Measurements from ENCODE around the gene DDAH1.
A peak's percentile ranks its signal among the peaks of the same experiment; 100 is the strongest.

Gene DDAH1

GRCh38 chr1:85447006-85447943 is 17.7 kb downstream of the DDAH1 start:
- DNase-seq: no peak
- intact Hi-C loops (cut with DNase I): no loop called here

DNA sequence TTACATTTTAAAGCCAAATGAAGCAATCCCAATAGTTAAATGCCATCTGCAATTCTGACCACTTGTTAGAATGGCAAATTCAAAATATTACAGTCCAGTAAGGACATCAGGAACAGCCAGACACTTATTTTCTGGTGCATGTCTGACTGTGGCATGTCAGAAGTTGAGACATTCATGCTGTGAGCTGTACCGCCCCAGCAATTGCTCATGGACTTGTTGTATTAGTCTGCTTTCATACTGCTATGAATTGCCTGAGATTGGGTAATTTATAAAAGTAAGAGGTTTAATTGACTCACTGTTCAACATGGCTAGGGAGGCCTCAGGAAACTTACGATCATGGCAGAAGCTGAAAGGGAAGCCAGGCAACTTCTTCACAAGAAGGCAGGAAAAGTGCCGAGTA is 19.1 kb downstream of the DDAH1 start:
- no peak for DNase-seq
- intact Hi-C loops (cut with DNase I): no loop called here

DNA sequence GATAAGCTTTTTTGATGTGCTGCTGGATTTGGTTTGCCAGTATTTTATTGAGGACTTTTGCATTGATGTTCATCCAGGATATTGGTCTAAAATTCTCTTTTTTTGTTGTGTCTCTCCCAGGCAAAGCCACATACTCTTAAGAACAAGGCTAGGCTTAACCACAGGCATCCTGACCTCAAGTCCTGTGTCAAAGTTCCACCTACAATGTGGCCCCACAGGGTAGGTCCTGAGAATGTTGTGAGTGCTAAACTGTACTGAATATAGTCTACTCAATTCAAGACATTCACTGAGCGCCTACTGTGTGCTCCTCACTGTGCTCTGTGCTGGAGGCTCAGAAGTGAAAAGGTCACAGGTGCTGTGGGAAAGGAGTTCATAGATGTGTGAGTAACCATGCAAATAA is 20.6 kb downstream of the DDAH1 start:
- intact Hi-C loops (cut with DNase I): no loop called here

DNA sequence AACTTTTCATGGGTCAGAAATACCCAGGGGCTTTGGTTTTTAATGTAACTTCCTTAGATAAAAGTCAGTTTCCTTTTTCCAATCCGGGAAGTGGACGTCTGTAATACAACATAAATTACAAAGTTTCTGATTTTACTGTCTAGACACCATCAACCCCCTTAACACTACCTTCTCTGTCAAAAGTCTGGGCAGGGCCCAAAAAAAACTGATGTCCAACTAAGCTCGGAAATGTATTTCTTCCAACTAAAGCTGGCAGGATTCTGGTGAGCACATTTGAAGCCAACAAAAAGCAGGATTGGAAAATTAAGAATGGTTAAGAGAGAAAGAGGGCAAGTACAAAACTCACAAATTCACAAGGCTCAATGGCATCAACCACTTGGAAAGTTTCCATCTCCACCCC is 24.3 kb downstream of the DDAH1 start:
- DNase-seq: no peak
- intact Hi-C loops (cut with DNase I): no loop called here

More for the DNA sequence above, 20.6 kb downstream of the DDAH1 start:
- no peak for DNase-seq

- intact Hi-C loops (cut with DNase I): no loop called here
- no peak for DNase-seq
These were observed 26.6 kb downstream of the DDAH1 start for GRCh38 chr1:85438353-85438752.

GRCh38 chr1:85437139-85437538 is 27.8 kb downstream of the DDAH1 start:
- DNase-seq: no peak
- intact Hi-C loops (cut with DNase I): no loop called here

DNA sequence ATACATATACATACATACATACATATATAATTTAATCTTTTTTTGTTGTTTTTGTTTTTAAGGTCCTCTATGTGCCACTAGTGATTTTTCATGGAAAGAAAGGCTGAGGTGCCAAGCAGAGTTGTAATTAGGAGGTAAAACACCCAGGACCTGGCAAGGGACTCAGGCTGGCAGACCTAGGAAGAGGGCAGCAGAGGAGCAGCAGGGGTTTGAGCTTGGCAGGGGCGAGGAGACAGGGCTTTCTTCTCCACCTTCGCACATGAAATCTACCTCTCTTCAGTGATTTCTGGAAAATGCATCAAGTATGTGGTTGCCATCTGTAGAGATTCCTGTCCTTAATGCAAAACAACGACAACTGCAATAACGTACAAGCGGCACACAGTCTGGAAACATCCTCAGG is 31.9 kb downstream of the DDAH1 start:
- DNase-seq: no peak
- intact Hi-C loops (cut with DNase I): no loop called here

- no peak for DNase-seq
- intact Hi-C loops (cut with DNase I): no loop called here
These were observed 36.4 kb downstream of the DDAH1 start for GRCh38 chr1:85428471-85429089.

DNA sequence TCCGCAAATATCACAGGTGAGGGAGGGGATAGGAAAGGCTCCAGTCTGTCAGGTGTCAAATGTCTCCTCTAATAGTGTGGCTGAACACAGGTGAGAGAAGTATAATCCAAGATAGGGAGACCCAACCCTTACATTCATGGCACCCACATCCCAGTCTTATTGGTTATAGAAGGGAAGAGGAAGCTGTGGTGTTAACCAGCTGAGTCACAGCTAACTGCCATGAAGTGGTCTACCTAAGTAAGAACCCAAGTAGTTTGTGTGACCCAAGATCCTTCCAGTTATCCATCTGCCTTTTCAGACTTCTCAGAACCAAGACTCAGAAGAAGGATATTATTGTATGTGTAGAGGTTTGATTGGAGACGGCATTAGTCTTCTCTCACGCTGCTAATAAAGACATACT is 37.1 kb downstream of the DDAH1 start:
- intact Hi-C loops (cut with DNase I): no loop called here
- no peak for DNase-seq

- no peak for DNase-seq
- intact Hi-C loops (cut with DNase I): no loop called here
These were observed 37.6 kb downstream of the DDAH1 start for GRCh38 chr1:85427331-85427730.

GRCh38 chr1:85421179-85421578 is 43.8 kb downstream of the DDAH1 start:
- DNase-seq: no peak
- intact Hi-C loops (cut with DNase I): no loop called here

DNA sequence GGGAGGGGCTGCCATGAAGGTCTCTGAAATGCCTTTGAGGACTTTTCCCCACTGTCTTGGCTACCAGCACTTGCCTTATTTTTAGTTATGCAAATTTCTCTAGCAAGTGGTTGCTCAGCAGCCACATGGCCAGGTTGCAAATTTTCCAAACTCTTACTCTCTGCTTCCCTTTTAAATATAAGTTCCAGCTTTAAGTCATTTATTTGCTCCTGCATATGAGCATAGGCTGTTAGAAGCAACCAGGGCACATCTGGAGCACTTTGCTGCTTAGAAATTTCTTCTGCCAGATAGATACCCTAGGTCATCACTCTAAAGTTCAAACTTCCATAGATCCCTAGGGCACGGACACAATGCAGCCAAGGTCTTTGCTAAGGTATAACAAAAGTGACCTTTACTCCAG is 44.8 kb downstream of the DDAH1 start:
- DNase-seq: no peak
- intact Hi-C loops (cut with DNase I): no loop called here

- intact Hi-C loops (cut with DNase I): no loop called here
These were observed 47.1 kb downstream of the DDAH1 start for GRCh38 chr1:85417876-85418275.

GRCh38 chr1:85417017-85417416 is 47.9 kb downstream of the DDAH1 start:
- intact Hi-C loops (cut with DNase I): no loop called here
- peak in 2 of 10 donors; percentile 64 to 78 for DNase-seq

More at GRCh38 chr1:85417876-85418275, 47.1 kb downstream of the DDAH1 start:
- DNase-seq: no peak

DNA sequence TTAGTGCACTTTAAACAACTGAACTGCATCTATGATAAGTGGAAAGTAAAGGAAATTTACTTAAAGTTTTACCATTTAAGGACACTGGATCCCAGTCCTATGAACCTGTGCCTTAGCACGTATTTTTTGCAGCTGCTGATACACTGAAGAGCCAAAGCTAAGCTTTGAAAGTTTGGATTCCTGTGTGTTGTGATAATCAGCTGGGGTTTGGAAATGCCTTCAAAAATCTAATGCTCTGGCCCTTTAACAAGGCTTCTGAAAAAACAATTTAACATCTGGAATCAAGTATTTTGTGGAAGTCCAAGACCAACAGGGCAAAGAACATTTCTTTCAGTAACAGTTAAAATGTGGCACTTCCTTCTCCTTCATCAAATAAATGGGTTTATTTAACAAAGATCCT is 51.8 kb downstream of the DDAH1 start:
- intact Hi-C loops (cut with DNase I): no loop called here
- no peak for DNase-seq

DNA sequence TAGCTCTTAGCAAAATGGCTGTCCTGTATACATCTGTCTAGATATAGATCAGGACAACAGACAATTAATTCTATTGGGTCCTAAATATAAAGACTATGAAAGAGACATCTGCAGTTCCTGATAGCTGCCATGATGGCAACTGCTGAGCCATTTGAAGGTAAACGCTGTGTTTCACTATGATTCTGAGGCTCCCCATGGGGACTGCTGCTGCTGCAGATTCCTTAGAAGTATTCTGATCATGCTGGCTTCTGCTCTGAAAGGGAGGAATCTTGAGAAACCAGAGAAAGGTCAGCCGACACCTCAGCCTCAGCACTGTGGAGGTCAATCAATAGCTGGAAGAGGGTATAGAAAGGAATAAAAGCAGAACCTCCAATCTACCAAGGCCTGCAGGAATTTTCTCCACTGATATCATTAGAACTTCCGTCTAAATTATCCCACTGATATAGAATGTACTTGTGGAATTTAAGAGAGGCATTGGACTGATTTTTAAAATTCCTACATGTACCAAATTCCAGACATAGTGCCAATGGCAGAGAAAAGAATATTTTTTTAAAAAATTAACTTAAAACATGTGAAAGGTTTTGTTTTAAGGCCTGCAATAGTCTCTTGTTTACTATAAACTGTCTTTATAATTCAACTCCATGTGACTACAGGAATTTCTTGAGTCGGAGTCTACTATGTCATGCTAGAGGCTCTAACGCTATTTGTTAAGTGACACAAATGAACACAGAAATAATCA is 53.2 kb downstream of the DDAH1 start:
- intact Hi-C loops (cut with DNase I): no loop called here
- no peak for DNase-seq

DNA sequence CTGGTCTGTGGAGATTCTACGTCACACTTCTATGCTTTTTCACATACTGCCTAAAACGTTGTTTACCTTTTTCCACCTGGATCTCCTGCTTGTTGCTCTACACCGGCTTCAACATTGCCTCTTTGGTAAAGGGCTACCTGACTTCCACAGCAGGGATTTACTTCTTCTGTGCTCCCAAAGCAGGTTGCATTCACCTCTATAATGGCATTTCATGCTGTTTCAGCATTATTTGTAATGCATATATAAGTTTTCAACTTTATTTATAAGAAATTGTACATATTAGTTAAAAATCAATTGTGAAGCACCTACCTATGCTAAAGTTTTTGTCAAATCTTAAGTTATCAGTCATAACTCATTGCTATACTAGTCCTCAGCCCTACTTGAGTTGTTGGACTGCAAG is 55.4 kb downstream of the DDAH1 start:
- no peak for DNase-seq
- intact Hi-C loops (cut with DNase I): no loop called here

GRCh38 chr1:85407746-85408377 is 57.1 kb downstream of the DDAH1 start:
- no peak for DNase-seq
- intact Hi-C loops (cut with DNase I): no loop called here

DNA sequence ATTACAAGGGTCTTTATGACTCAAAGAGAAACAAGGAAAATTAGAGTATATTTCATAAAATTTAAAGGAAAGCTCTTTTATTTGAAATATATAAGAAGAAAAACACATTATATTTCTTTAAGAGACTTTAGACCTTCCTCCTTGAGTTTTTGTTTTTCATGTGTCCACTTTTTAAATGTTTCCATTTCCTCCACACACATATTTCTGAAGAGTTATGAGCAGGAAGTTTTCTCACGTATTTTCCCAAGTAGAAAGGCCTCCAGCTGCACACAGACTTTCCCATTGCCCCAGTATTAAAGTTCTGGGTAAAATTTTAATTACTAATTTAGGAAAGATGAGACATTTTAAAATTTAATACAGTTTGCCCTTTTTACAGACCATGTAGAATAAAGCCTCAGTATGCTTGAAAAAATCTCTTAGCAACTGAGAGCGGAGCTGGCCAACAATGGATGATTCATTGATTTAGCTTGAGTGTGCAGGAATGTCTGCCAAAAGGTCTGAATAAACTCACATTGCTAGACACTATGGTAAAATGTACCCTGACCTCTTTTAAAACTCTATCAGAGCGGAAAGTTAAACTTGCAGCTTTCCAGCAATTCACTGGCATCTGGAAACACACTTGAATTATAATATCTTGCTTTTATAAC is 57.9 kb downstream of the DDAH1 start:
- intact Hi-C loops (cut with DNase I): no loop called here
- no peak for DNase-seq

DNA sequence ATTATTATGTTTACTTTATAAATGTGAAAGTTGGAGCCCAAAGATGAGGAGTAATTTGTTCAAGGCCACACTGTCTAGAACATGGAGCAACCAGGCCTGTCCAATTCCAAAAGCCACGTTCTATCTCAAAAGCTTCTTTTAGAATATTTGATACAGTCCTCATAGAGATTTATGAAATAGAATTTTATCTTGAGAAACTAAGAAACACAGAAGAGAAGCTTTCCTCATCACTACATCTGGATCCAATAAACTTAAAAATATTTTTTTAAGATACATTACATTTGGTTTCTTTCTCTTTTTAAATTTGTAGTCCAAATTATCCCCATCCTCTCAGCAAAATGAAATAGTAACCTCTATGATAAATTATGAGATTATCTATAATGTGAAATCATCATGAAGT is 58.9 kb downstream of the DDAH1 start:
- intact Hi-C loops (cut with DNase I): no loop called here

More for the DNA sequence above, 58.9 kb downstream of the DDAH1 start:
- no peak for DNase-seq

Measured in posterior cingulate gyrus (tissue), 11 donors.